ENCODE measurements around the gene LDLRAD3.

DNA sequence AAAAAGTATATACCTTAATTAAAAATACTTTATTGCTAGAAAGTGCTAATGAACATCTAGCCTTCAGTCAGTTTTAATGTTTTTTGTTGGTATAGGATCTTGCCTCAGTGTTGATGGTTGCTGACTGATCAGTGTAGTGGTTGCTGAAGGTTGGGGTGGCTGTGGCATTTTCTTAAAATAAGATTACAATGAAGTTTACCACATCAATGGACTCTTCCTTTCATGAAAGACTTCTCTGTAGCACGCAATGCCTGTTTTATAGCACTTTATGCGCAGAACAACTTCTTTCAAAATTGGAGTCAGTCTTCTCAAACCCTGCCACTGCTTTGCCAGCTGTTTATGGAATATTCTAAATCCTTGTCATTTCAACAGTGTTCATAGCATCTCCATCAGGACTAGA lies 50.6 kb downstream of the LDLRAD3 start:
- TF ChIP-seq POLR2A (IDR thresholded peaks at IDR 0.05; ENCODE audit: low read length): no peak
- TF ChIP-seq GATA1 (IDR thresholded peaks at IDR 0.05; ENCODE audit: low read depth, low read length): no peak

Data from erythroblast (primary cell).